ENCODE results near the gene CYB5D1.
"Not testable (repeated sequence)": the region's sequence is repeated elsewhere in the genome, so short reads cannot be mapped to it uniquely, and the experiment has no call there.

The CYB5D1 gene

GRCh38 chr17:7862692-7863437, 5.1 kb downstream of the CYB5D1 start:
- DNase-seq (ENCODE audit: low read depth, low spot score), result no peak
- Histone ChIP-seq H3K4me3 (ENCODE audit: insufficient read length, low read depth) (no peak overlapping the region), H3K4me1 (ENCODE audit: insufficient read depth, insufficient read length) (no peaks in the 10 kb centered on the region), H3K36me3 (ENCODE audit: insufficient read depth, insufficient read length, low read length) (peaks cover 43% of the 10 kb centered on the region), H3K27me3 (ENCODE audit: insufficient read depth, insufficient read length) (no peaks in the 10 kb centered on the region), H3K9me3 (ENCODE audit: insufficient read depth, low read length) (peaks cover 5% of the 10 kb centered on the region; the same call in 1 of the 2 replicates), H3K9ac (ENCODE audit: insufficient read length, low read depth) (peak overlapping the region; percentile 57)
- TF ChIP-seq YY1 (IDR thresholded peaks at IDR 0.05; ENCODE audit: insufficient read depth, insufficient read length), result no peak
- no peak for TF ChIP-seq SUZ12 (IDR thresholded peaks at IDR 0.05; ENCODE audit: extremely low read depth, insufficient read depth, insufficient read length)
- TF ChIP-seq ZNF274 (IDR thresholded peaks at IDR 0.05; ENCODE audit: low read depth, low read length), result no peak

GRCh38 chr17:7864384-7864783, 6.6 kb downstream of the CYB5D1 start:
- H3K27me3 ChIP-seq (ENCODE audit: insufficient read depth, insufficient read length); H3K4me3 ChIP-seq (ENCODE audit: insufficient read length, low read depth); DNase-seq (ENCODE audit: low read depth, low spot score); H3K4me1 ChIP-seq (ENCODE audit: insufficient read depth, insufficient read length); H3K9ac ChIP-seq (ENCODE audit: insufficient read length, low read depth); H3K9me3 ChIP-seq (ENCODE audit: insufficient read depth, low read length): not testable (repeated sequence)
- peaks cover 38% of the 10 kb centered on the region for H3K36me3 ChIP-seq (ENCODE audit: insufficient read depth, insufficient read length, low read length)

- H3K9me3 ChIP-seq (ENCODE audit: insufficient read depth, low read length), result peaks cover 5% of the 10 kb centered on the region; the same call in 1 of the 2 replicates
- no peaks in the 10 kb centered on the region for H3K27me3 ChIP-seq (ENCODE audit: insufficient read depth, insufficient read length)
- DNase-seq (ENCODE audit: low read depth, low spot score), result no peak
- no peak overlapping the region for H3K4me3 ChIP-seq (ENCODE audit: insufficient read length, low read depth)
- peaks cover 31% of the 10 kb centered on the region for H3K36me3 ChIP-seq (ENCODE audit: insufficient read depth, insufficient read length, low read length)
- no peak overlapping the region for H3K9ac ChIP-seq (ENCODE audit: insufficient read length, low read depth)
- no peaks in the 10 kb centered on the region for H3K4me1 ChIP-seq (ENCODE audit: insufficient read depth, insufficient read length)
- TF ChIP-seq SUZ12 (IDR thresholded peaks at IDR 0.05; ENCODE audit: extremely low read depth, insufficient read depth, insufficient read length) (no peak), YY1 (IDR thresholded peaks at IDR 0.05; ENCODE audit: insufficient read depth, insufficient read length) (no peak), ZNF274 (IDR thresholded peaks at IDR 0.05; ENCODE audit: low read depth, low read length) (no peak)
Observed at GRCh38 chr17:7864995-7865650, 7.3 kb downstream of the CYB5D1 start.

GRCh38 chr17:7867881-7868329, 10.1 kb downstream of the CYB5D1 start:
- TF ChIP-seq SUZ12 (IDR thresholded peaks at IDR 0.05; ENCODE audit: extremely low read depth, insufficient read depth, insufficient read length), result no peak
- TF ChIP-seq ZNF274 (IDR thresholded peaks at IDR 0.05; ENCODE audit: low read depth, low read length), result no peak
- TF ChIP-seq YY1 (IDR thresholded peaks at IDR 0.05; ENCODE audit: insufficient read depth, insufficient read length), result no peak
- peaks cover 11% of the 10 kb centered on the region for H3K36me3 ChIP-seq (ENCODE audit: insufficient read depth, insufficient read length, low read length)
- H3K4me1 ChIP-seq (ENCODE audit: insufficient read depth, insufficient read length), result no peaks in the 10 kb centered on the region
- no peak overlapping the region for H3K4me3 ChIP-seq (ENCODE audit: insufficient read length, low read depth)
- DNase-seq (ENCODE audit: low read depth, low spot score), result no peak
- no peak overlapping the region for H3K9ac ChIP-seq (ENCODE audit: insufficient read length, low read depth)
- H3K27me3 ChIP-seq (ENCODE audit: insufficient read depth, insufficient read length), result no peaks in the 10 kb centered on the region
- H3K9me3 ChIP-seq (ENCODE audit: insufficient read depth, low read length), result peaks cover 5% of the 10 kb centered on the region; the same call in 1 of the 2 replicates

GRCh38 chr17:7873051-7873450, 15.2 kb downstream of the CYB5D1 start:
- no peaks in the 10 kb centered on the region for H3K9me3 ChIP-seq (ENCODE audit: insufficient read depth, low read length)
- H3K9ac ChIP-seq (ENCODE audit: insufficient read length, low read depth), result no peak overlapping the region
- no peaks in the 10 kb centered on the region for H3K36me3 ChIP-seq (ENCODE audit: insufficient read depth, insufficient read length, low read length)
- no peak overlapping the region for H3K4me3 ChIP-seq (ENCODE audit: insufficient read length, low read depth)
- no peaks in the 10 kb centered on the region for H3K27me3 ChIP-seq (ENCODE audit: insufficient read depth, insufficient read length)
- TF ChIP-seq YY1 (IDR thresholded peaks at IDR 0.05; ENCODE audit: insufficient read depth, insufficient read length) (no peak), ZNF274 (IDR thresholded peaks at IDR 0.05; ENCODE audit: low read depth, low read length) (no peak), SUZ12 (IDR thresholded peaks at IDR 0.05; ENCODE audit: extremely low read depth, insufficient read depth, insufficient read length) (no peak)
- no peak for DNase-seq (ENCODE audit: low read depth, low spot score)
- H3K4me1 ChIP-seq (ENCODE audit: insufficient read depth, insufficient read length), result no peaks in the 10 kb centered on the region

GRCh38 chr17:7875804-7876370, 18.1 kb downstream of the CYB5D1 start:
- no peak for DNase-seq (ENCODE audit: low read depth, low spot score)
- Histone ChIP-seq H3K4me1 (ENCODE audit: insufficient read depth, insufficient read length) (no peaks in the 10 kb centered on the region), H3K9ac (ENCODE audit: insufficient read length, low read depth) (no peak overlapping the region), H3K36me3 (ENCODE audit: insufficient read depth, insufficient read length, low read length) (peaks cover 20% of the 10 kb centered on the region), H3K27me3 (ENCODE audit: insufficient read depth, insufficient read length) (no peaks in the 10 kb centered on the region), H3K9me3 (ENCODE audit: insufficient read depth, low read length) (no peaks in the 10 kb centered on the region), H3K4me3 (ENCODE audit: insufficient read length, low read depth) (no peak overlapping the region)
- TF ChIP-seq SUZ12 (IDR thresholded peaks at IDR 0.05; ENCODE audit: extremely low read depth, insufficient read depth, insufficient read length) (no peak), ZNF274 (IDR thresholded peaks at IDR 0.05; ENCODE audit: low read depth, low read length) (no peak), YY1 (IDR thresholded peaks at IDR 0.05; ENCODE audit: insufficient read depth, insufficient read length) (no peak)

- H3K27me3 ChIP-seq (ENCODE audit: insufficient read depth, insufficient read length), result no peaks in the 10 kb centered on the region
- no peaks in the 10 kb centered on the region for H3K4me1 ChIP-seq (ENCODE audit: insufficient read depth, insufficient read length)
- peaks cover 33% of the 10 kb centered on the region for H3K36me3 ChIP-seq (ENCODE audit: insufficient read depth, insufficient read length, low read length)
- no peak overlapping the region for H3K9ac ChIP-seq (ENCODE audit: insufficient read length, low read depth)
- DNase-seq (ENCODE audit: low read depth, low spot score), result no peak
- TF ChIP-seq SUZ12 (IDR thresholded peaks at IDR 0.05; ENCODE audit: extremely low read depth, insufficient read depth, insufficient read length), result no peak
- no peak for TF ChIP-seq YY1 (IDR thresholded peaks at IDR 0.05; ENCODE audit: insufficient read depth, insufficient read length)
- no peak for TF ChIP-seq ZNF274 (IDR thresholded peaks at IDR 0.05; ENCODE audit: low read depth, low read length)
- H3K4me3 ChIP-seq (ENCODE audit: insufficient read length, low read depth), result no peak overlapping the region
- H3K9me3 ChIP-seq (ENCODE audit: insufficient read depth, low read length), result no peaks in the 10 kb centered on the region
Observed at GRCh38 chr17:7878234-7878633, 20.4 kb downstream of the CYB5D1 start.
